ENCODE results near the gene SCUBE1.

DNA sequence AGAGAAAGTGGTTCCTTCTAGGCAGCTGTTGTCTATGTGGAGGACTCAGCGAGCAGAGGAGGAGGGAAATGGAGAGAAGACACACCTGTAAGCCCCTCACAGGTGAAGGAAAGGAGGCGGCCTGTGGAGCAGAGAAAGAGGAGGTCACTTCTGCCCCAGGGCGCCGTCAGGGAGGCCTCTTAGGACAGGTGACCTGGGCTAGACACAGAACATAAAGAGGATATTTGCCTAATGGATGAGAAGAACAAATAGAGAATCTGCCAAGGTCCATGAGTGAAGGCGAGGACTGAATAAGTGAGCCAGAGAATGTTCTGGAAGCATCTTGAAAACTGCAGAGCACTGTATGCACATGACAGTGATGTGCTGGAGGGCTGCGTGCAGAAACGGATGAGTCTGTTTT lies 2.2 kb upstream of the SCUBE1 start:
- TF ChIP-seq, protein P1, sequence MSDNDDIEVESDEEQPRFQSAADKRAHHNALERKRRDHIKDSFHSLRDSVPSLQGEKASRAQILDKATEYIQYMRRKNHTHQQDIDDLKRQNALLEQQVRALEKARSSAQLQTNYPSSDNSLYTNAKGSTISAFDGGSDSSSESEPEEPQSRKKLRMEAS (IDR thresholded peaks at IDR 0.05; ENCODE audit: insufficient read depth, insufficient read length) = no peak
- TF ChIP-seq POLR2AphosphoS5 (IDR thresholded peaks at IDR 0.05; ENCODE audit: insufficient read depth, low read depth, low read length) = no peak
- TF ChIP-seq JUN (IDR thresholded peaks at IDR 0.05; ENCODE audit: borderline replicate concordance, insufficient read depth, insufficient read length, low read depth) = no peak
- no peak for TF ChIP-seq POLR2A (IDR thresholded peaks at IDR 0.05; ENCODE audit: low read depth, low read length)
- TF ChIP-seq, protein P2, sequence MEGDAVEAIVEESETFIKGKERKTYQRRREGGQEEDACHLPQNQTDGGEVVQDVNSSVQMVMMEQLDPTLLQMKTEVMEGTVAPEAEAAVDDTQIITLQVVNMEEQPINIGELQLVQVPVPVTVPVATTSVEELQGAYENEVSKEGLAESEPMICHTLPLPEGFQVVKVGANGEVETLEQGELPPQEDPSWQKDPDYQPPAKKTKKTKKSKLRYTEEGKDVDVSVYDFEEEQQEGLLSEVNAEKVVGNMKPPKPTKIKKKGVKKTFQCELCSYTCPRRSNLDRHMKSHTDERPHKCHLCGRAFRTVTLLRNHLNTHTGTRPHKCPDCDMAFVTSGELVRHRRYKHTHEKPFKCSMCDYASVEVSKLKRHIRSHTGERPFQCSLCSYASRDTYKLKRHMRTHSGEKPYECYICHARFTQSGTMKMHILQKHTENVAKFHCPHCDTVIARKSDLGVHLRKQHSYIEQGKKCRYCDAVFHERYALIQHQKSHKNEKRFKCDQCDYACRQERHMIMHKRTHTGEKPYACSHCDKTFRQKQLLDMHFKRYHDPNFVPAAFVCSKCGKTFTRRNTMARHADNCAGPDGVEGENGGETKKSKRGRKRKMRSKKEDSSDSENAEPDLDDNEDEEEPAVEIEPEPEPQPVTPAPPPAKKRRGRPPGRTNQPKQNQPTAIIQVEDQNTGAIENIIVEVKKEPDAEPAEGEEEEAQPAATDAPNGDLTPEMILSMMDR (IDR thresholded peaks at IDR 0.05; ENCODE audit: extremely low read depth in 1 of 2, insufficient read depth in 1 of 2, low read depth in 1 of 2, low read length in 2 of 2) = no peak
- TF ChIP-seq GATA2 (IDR thresholded peaks at IDR 0.05; ENCODE audit: insufficient read depth, insufficient read length, low read depth, low read length) = no peak
- TF ChIP-seq EZH2 (IDR thresholded peaks at IDR 0.05; ENCODE audit: borderline replicate concordance, low read depth, low read length, severe bottlenecking) = no peak
- no peak for TF ChIP-seq MYC (IDR thresholded peaks at IDR 0.05; ENCODE audit: low read depth, low read length)

Measured in endothelial cell of umbilical vein (primary cell).